ENCODE results near the gene BTBD9. TPM values are rescaled to one million over a fixed set of nuclear protein-coding genes. Genes with fewer than 3 reads are reported as not detected.

BTBD9 gene
- polyA plus RNA-seq, 1 donor (not counting 4 experiments of a cell fraction or from before 2014, with no cell fraction given), result 6.8 TPM

DNA sequence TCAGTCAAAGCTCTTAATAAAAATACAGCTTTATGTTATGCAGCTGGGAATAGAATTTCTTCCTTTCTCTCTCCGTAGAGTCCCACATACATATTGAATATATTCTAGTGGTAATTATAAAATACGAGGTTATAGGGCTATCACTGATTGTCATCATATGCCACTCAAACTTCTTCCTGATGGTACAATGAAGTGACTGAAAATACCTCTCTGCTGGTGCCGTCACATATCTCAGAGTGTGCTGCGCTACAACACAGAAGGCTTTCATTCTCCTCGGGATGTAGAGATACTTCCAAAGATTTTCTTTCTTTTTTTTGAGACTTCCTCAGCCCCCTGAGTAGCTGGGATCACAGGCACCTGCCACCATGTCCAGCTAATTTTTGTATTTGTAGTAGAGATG lies 249.9 kb downstream of the BTBD9 start:
- Histone ChIP-seq H4K20me1 (ENCODE audit: control insufficient read depth, extremely low read depth, insufficient read depth, low read length) (no peaks in the 10 kb centered on the region), H3K36me3 (ENCODE audit: control insufficient read depth in 2 of 2, extremely low read depth in 1 of 2, insufficient read depth in 2 of 2, low read length in 2 of 2) (no peaks in the 10 kb centered on the region), H3K9ac (ENCODE audit: control insufficient read depth, extremely low read depth, insufficient read depth, low read length) (no peak overlapping the region), H3K4me3 (ENCODE audit: control insufficient read depth in 2 of 3, extremely low read depth in 1 of 3, insufficient read depth in 2 of 3, low read depth in 1 of 3, low read length in 3 of 3) (no peak overlapping the region), H2AFZ (ENCODE audit: control insufficient read depth, low read length) (no peak overlapping the region), H3K4me2 (ENCODE audit: control insufficient read depth, extremely low read depth, insufficient read depth, low read depth, low read length) (no peak overlapping the region), H3K79me2 (ENCODE audit: control insufficient read depth, insufficient read depth, low read length) (no peaks in the 10 kb centered on the region), H3K27me3 (ENCODE audit: control insufficient read depth, extremely low read depth, insufficient read depth, low read length) (no peaks in the 10 kb centered on the region), H3K4me1 (ENCODE audit: control insufficient read depth, extremely low read depth, insufficient read depth, low read length) (peaks cover 15% of the 10 kb centered on the region), H3K27ac (ENCODE audit: control insufficient read depth, insufficient read depth, low read length) (no peak overlapping the region), H3K9me3 (ENCODE audit: control insufficient read depth, low read depth, low read length) (no peaks in the 10 kb centered on the region), H3K9me1 (ENCODE audit: control insufficient read depth, extremely low read depth, insufficient read depth, low read length) (no peaks in the 10 kb centered on the region)
- dilution Hi-C loops (cut with MboI; ENCODE audit: extremely low pct_ligation_motif_present, low sequenced_read_pairs), result no loop called here
- no peak for FAIRE-seq
- TF ChIP-seq, protein P1, sequence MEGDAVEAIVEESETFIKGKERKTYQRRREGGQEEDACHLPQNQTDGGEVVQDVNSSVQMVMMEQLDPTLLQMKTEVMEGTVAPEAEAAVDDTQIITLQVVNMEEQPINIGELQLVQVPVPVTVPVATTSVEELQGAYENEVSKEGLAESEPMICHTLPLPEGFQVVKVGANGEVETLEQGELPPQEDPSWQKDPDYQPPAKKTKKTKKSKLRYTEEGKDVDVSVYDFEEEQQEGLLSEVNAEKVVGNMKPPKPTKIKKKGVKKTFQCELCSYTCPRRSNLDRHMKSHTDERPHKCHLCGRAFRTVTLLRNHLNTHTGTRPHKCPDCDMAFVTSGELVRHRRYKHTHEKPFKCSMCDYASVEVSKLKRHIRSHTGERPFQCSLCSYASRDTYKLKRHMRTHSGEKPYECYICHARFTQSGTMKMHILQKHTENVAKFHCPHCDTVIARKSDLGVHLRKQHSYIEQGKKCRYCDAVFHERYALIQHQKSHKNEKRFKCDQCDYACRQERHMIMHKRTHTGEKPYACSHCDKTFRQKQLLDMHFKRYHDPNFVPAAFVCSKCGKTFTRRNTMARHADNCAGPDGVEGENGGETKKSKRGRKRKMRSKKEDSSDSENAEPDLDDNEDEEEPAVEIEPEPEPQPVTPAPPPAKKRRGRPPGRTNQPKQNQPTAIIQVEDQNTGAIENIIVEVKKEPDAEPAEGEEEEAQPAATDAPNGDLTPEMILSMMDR (optimal IDR thresholded peaks at IDR 0.05 in 1 of 3, IDR thresholded peaks at IDR 0.05 in 1 of 3, conservative IDR thresholded peaks at IDR 0.05 in 1 of 3; ENCODE audit: extremely low read depth in 1 of 3, insufficient read depth in 2 of 3, low read length in 3 of 3), result no peak
- no peak for TF ChIP-seq EZH2 (IDR thresholded peaks at IDR 0.05; ENCODE audit: low read length)
- no peak for DNase-seq (ENCODE audit: low read depth, low spot score)

DNA sequence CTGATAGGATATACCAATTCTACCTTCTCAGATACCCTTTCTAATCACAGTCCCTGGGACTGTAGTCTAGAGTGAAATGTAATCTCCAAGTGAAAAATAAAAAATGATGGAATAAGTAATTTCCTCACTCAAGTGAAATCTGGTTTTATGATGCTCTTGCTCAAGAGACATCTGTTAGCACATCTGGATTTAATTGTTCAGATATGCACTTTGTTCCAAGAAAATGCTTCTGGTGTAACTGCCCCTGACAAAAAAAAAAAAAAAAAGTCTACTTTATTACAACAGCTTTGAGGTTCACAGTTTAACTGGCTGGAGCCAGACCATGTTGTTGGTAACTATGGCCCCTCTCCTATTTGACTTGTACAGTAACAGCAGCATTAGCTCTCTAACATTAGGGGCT lies 251.8 kb downstream of the BTBD9 start:
- H4K20me1 ChIP-seq (ENCODE audit: control insufficient read depth, extremely low read depth, insufficient read depth, low read length), result no peaks in the 10 kb centered on the region
- DNase-seq (ENCODE audit: low read depth, low spot score), result no peak
- dilution Hi-C loops (cut with MboI; ENCODE audit: extremely low pct_ligation_motif_present, low sequenced_read_pairs), result no loop called here
- TF ChIP-seq, protein P1 (optimal IDR thresholded peaks at IDR 0.05 in 1 of 3, IDR thresholded peaks at IDR 0.05 in 1 of 3, conservative IDR thresholded peaks at IDR 0.05 in 1 of 3; ENCODE audit: extremely low read depth in 1 of 3, insufficient read depth in 2 of 3, low read length in 3 of 3), result no peak
- TF ChIP-seq EZH2 (IDR thresholded peaks at IDR 0.05; ENCODE audit: low read length), result no peak
- H3K27ac ChIP-seq (ENCODE audit: control insufficient read depth, insufficient read depth, low read length), result no peak overlapping the region
- no peak overlapping the region for H3K4me3 ChIP-seq (ENCODE audit: control insufficient read depth in 2 of 3, extremely low read depth in 1 of 3, insufficient read depth in 2 of 3, low read depth in 1 of 3, low read length in 3 of 3)
- H3K27me3 ChIP-seq (ENCODE audit: control insufficient read depth, extremely low read depth, insufficient read depth, low read length), result no peaks in the 10 kb centered on the region
- no peaks in the 10 kb centered on the region for H3K9me1 ChIP-seq (ENCODE audit: control insufficient read depth, extremely low read depth, insufficient read depth, low read length)
- H3K4me2 ChIP-seq (ENCODE audit: control insufficient read depth, extremely low read depth, insufficient read depth, low read depth, low read length), result no peak overlapping the region
- FAIRE-seq, result no peak
- peaks cover 6% of the 10 kb centered on the region for H3K4me1 ChIP-seq (ENCODE audit: control insufficient read depth, extremely low read depth, insufficient read depth, low read length)
- H3K79me2 ChIP-seq (ENCODE audit: control insufficient read depth, insufficient read depth, low read length), result no peaks in the 10 kb centered on the region
- no peaks in the 10 kb centered on the region for H3K36me3 ChIP-seq (ENCODE audit: control insufficient read depth in 2 of 2, extremely low read depth in 1 of 2, insufficient read depth in 2 of 2, low read length in 2 of 2)
- H3K9me3 ChIP-seq (ENCODE audit: control insufficient read depth, low read depth, low read length), result no peaks in the 10 kb centered on the region
- no peak overlapping the region for H3K9ac ChIP-seq (ENCODE audit: control insufficient read depth, extremely low read depth, insufficient read depth, low read length)
- H2AFZ ChIP-seq (ENCODE audit: control insufficient read depth, low read length), result no peak overlapping the region
